ENCODE data around the gene NTNG2. TPM values are rescaled to one million over a fixed set of nuclear protein-coding genes. Genes with fewer than 3 reads are reported as not detected.

Gene NTNG2
- total RNA-seq, 3 donors from 2014 or later = 0.41 to 0.73 (median 0.43) TPM

DNA sequence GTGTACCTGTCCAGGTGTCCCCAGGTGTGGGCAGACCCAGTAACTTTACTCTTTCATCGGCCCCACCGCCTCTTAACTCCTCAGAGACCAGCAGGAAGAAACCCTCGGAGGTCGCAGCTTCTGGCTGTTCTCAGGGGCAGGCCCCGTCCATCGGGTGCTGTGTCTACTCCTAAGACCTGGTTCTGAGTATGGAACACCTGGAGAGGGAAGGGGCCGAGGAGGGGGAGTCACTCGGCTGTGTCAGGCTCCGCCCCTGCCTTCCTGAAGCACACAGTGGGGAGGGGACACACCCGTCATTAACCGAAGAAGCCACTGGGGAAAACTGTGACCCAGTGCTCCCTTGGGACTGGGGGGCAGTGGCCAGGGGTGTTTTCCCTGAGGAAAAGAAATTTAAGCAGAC is 22.3 kb downstream of the NTNG2 start:
- intact Hi-C loops (cut with DNase I, micrococcal nuclease) = no loop called here
- H3K4me3 ChIP-seq = no peak overlapping the region

GRCh38 chr9:132185073-132186009 is 23.5 kb downstream of the NTNG2 start:
- no peak for DNase-seq
- ATAC-seq = no peak
- TF ChIP-seq, protein P1, sequence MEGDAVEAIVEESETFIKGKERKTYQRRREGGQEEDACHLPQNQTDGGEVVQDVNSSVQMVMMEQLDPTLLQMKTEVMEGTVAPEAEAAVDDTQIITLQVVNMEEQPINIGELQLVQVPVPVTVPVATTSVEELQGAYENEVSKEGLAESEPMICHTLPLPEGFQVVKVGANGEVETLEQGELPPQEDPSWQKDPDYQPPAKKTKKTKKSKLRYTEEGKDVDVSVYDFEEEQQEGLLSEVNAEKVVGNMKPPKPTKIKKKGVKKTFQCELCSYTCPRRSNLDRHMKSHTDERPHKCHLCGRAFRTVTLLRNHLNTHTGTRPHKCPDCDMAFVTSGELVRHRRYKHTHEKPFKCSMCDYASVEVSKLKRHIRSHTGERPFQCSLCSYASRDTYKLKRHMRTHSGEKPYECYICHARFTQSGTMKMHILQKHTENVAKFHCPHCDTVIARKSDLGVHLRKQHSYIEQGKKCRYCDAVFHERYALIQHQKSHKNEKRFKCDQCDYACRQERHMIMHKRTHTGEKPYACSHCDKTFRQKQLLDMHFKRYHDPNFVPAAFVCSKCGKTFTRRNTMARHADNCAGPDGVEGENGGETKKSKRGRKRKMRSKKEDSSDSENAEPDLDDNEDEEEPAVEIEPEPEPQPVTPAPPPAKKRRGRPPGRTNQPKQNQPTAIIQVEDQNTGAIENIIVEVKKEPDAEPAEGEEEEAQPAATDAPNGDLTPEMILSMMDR (IDR thresholded peaks at IDR 0.05) = no peak
- H3K36me3 ChIP-seq (ENCODE audit: low read depth) = no peaks in the 10 kb centered on the region
- no peaks in the 10 kb centered on the region for H3K4me1 ChIP-seq (ENCODE audit: low read depth)
- H3K4me3 ChIP-seq = no peak overlapping the region
- intact Hi-C loops (cut with DNase I, micrococcal nuclease) = no loop called here
- no peaks in the 10 kb centered on the region for H3K9me3 ChIP-seq

More for the DNA sequence above, 22.3 kb downstream of the NTNG2 start:
- DNase-seq = no peak
- no peaks in the 10 kb centered on the region for H3K4me1 ChIP-seq (ENCODE audit: low read depth)
- H3K9me3 ChIP-seq = no peaks in the 10 kb centered on the region
- no peaks in the 10 kb centered on the region for H3K36me3 ChIP-seq (ENCODE audit: low read depth)
- ATAC-seq = no peak
- TF ChIP-seq, protein P1 (IDR thresholded peaks at IDR 0.05) = no peak

- ATAC-seq = no peak
- intact Hi-C loops (cut with DNase I, micrococcal nuclease) = no loop called here
Measured at GRCh38 chr9:132187121-132187620, 25.3 kb downstream of the NTNG2 start.

DNA sequence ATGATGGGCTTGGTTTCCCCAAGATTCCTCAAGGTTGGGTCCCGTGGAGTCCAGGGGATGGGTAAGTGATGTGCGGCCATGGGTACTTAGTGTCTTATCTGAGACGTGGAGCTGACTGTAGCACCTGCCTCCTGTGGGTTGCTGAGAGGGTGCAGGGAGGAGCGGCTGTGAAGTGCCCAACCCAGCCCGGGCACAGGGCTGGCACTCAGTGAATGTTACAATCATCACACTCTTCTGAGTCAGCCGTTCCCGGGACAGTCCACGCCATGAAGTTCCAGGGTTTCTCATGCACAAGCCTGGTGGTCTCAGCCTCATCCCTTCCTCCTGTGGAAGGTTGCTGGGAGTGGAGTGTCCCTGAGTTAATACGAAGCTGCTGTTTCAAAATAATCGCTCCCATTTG is 29.1 kb downstream of the NTNG2 start:
- TF ChIP-seq, protein P1 (IDR thresholded peaks at IDR 0.05) = no peak
- Histone ChIP-seq H3K4me3 (no peak overlapping the region), H3K36me3 (ENCODE audit: low read depth) (no peaks in the 10 kb centered on the region), H3K9me3 (no peaks in the 10 kb centered on the region), H3K4me1 (ENCODE audit: low read depth) (no peaks in the 10 kb centered on the region)
- DNase-seq = no peak
- no peak for ATAC-seq
- intact Hi-C loops (cut with DNase I, micrococcal nuclease) = no loop called here

More at GRCh38 chr9:132187121-132187620, 25.3 kb downstream of the NTNG2 start:
- TF ChIP-seq, protein P1 (IDR thresholded peaks at IDR 0.05) = no peak
- Histone ChIP-seq H3K9me3 (no peaks in the 10 kb centered on the region), H3K4me3 (no peak overlapping the region), H3K36me3 (ENCODE audit: low read depth) (no peaks in the 10 kb centered on the region), H3K4me1 (ENCODE audit: low read depth) (no peaks in the 10 kb centered on the region)
- no peak for DNase-seq

- DNase-seq (no peak), ATAC-seq (no peak)
- H3K4me3 ChIP-seq = no peak overlapping the region
- no peaks in the 10 kb centered on the region for H3K36me3 ChIP-seq (ENCODE audit: low read depth)
- H3K4me1 ChIP-seq (ENCODE audit: low read depth) = no peaks in the 10 kb centered on the region
- intact Hi-C loops (cut with DNase I, micrococcal nuclease) = no loop called here
- no peaks in the 10 kb centered on the region for H3K9me3 ChIP-seq
- TF ChIP-seq, protein P1 (IDR thresholded peaks at IDR 0.05) = no peak
Measured at GRCh38 chr9:132192728-132193127, 30.9 kb downstream of the NTNG2 start.
